GM12875 (cell line): ENCODE measurements around the gene FUT3.

ENCODE experiments used
- H3K4me3 ChIP-seq: one replicate; pipeline ENCODE4 v1.5.1; 2011; ENCODE audit warnings: low read depth, low read length, control low read depth
- CTCF ChIP-seq: IDR thresholded peaks from 2 replicates; pipeline ENCODE4 v1.5.1; 2011; ENCODE audit warnings: low read depth, mild to moderate bottlenecking, control low read depth, inconsistent platforms, low read length, moderate library complexity, borderline replicate concordance; ENCODE audit not compliant: insufficient read depth

FUT3 gene

GRCh38 chr19:5828661-5829566, 22.3 kb downstream of the FUT3 start:
- TF ChIP-seq CTCF, result no peak
- H3K4me3 ChIP-seq, result peak overlapping the region; percentile 57

GRCh38 chr19:5827891-5828660, 23.2 kb downstream of the FUT3 start:
- peak overlapping the region; percentile 57 for H3K4me3 ChIP-seq
- no peak for TF ChIP-seq CTCF

GRCh38 chr19:5827342-5827890, 23.8 kb downstream of the FUT3 start:
- TF ChIP-seq CTCF, result no peak
- no peak overlapping the region for H3K4me3 ChIP-seq

GRCh38 chr19:5826531-5827341, 24.5 kb downstream of the FUT3 start:
- TF ChIP-seq CTCF, result no peak
- no peak overlapping the region for H3K4me3 ChIP-seq

- no peak overlapping the region for H3K4me3 ChIP-seq
- no peak for TF ChIP-seq CTCF
Measured at GRCh38 chr19:5825178-5825577, 26.1 kb downstream of the FUT3 start.

- H3K4me3 ChIP-seq, result no peak overlapping the region
- TF ChIP-seq CTCF, result no peak
Measured at GRCh38 chr19:5824751-5825150, 26.5 kb downstream of the FUT3 start.
